Measurements from ENCODE around the gene CCDC112. TPM values are rescaled to one million over a fixed set of nuclear protein-coding genes. Genes with fewer than 3 reads are reported as not detected.
A peak's percentile ranks its signal among the peaks of the same experiment; 100 is the strongest.

The CCDC112 gene
- total and polyA plus RNA-seq, 9 of the 15 experiments (the other 6 are each of a cell fraction or from before 2014, with no cell fraction given) = 3.3 to 15.3 (median 7.4) TPM

GRCh38 chr5:115262321-115263077 is 34.0 kb downstream of the CCDC112 start, which contains the start of gene PGGT1B (continued):
- TF ChIP-seq ZNF280A (IDR thresholded peaks at IDR 0.05; ENCODE audit: low read depth, partially characterized antibody) (no peak), L3MBTL2 (IDR thresholded peaks at IDR 0.05) (peak; percentile 90; the same call in 1 of the 2 replicates), COPS2 (conservative IDR thresholded peaks at IDR 0.05) (no peak), MEF2D (tag; conservative IDR thresholded peaks at IDR 0.05; ENCODE audit: low read depth) (no peak), RAD51 (IDR thresholded peaks at IDR 0.05; ENCODE audit: borderline replicate concordance, low read depth) (no peak), ZEB2 (IDR thresholded peaks at IDR 0.05) (0 out of 2 replicates have a peak, but pooled peaks have one; percentile 24), ELK1 (CRISPR knock-in tag; IDR thresholded peaks at IDR 0.05) (no peak), SNIP1 (IDR thresholded peaks at IDR 0.05; ENCODE audit: low read depth) (no peak), ZFP30 (CRISPR knock-in tag; IDR thresholded peaks at IDR 0.05; ENCODE audit: borderline replicate concordance) (no peak), POLR2G (IDR thresholded peaks at IDR 0.05; ENCODE audit: low read depth, low read length) (peak; percentile 96), SIN3B (IDR thresholded peaks at IDR 0.05; ENCODE audit: low read depth) (peak; percentile 85; the same call in 1 of the 2 replicates), ILK (tag; IDR thresholded peaks at IDR 0.05; ENCODE audit: borderline replicate concordance, low read depth) (no peak), ZNF444 (CRISPR knock-in tag; IDR thresholded peaks at IDR 0.05) (no peak), MGA (IDR thresholded peaks at IDR 0.05) (peak; percentile 80)

Data from K562 (cell line).